ENCODE results near the gene IL17RC.
A peak's percentile ranks its signal among the peaks of the same experiment; 100 is the strongest.

Gene IL17RC

DNA sequence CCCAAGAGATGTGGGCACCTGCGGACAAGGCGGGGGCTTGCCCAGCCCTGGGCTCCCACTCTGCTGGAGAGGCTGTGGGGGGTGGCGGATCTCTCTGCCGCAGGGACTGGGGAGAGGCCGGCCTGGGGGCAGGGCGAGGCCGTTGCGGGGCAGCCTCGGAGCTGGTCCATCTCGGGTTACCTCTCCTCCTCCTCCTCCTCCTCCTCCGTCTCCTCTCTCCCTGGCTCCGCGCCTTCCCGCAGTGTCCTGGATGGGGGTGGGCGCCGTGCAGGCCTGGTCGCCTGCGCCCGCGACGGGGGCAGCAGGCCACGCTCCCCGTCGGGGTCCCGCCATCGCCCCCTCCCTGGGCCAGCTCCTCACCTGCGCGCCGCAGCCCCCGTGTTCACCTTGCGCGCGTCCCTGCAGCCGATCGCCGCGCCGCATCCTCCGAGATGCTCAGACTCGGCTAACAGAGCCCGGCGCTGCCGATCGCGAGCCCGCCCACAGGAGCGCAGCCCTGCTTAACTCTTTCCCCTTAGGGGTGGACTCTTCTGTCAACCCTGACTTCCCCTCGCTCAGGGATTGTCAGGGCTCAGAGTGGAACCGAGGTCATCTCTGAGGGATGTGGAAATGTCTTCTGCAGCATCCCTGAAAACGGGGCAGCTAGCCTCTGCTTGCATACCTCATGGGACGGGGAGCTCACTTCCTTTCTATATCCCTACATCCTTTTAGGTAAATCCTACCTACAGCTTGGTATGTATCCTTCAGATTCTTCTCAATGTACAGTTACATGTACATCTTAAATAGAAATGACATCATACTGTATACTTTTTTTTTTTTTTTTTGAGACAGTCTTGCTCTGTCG, 35.3 kb downstream of the IL17RC start, which contains the start of gene PRRT3:
Gene PRRT3 (minus strand): TSS at position 447 of the 844 bp plus-strand sequence. CDS start 2,293 bp downstream, outside the sequence.
- Histone ChIP-seq H3K4me1 (ENCODE audit: control insufficient read depth, insufficient read depth, low read length) (peaks cover 16% of the 10 kb centered on the region), H3K4me3 (ENCODE audit: low read length) (no peak within 1 kb of the TSS), H3K27me3 (ENCODE audit: control insufficient read depth, insufficient read depth, low read length) (peaks cover 7% of the 10 kb centered on the region), H3K9me3 (ENCODE audit: control insufficient read depth, low read length) (no peaks in the 10 kb centered on the region), H3K36me3 (ENCODE audit: control insufficient read depth, insufficient read depth, low read length) (no peaks in the 10 kb centered on the region), H3K9ac (ENCODE audit: low read length) (peak within 1 kb of the TSS; percentile 34)

DNA sequence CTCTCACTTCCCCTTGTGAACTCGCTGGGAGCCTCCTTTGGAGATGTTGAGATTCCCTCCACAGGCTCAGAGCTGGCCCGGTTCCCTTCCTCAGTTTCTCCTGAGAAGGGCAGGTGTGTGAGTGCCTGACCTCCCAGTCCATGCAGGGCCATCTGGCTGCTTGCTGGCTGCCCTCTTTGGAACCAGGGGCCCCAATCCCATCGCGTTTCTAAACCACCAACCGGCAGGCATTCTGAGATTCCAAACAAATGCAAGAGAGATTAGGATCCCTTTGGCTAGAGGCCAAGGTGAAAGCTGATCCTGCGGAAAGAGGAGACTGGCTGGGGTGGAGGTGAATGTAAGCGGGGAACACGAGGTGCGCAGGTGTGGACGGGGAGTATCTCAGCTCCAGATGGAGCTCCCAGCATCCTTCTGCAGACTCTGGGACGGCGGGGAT, 38.2 kb downstream of the IL17RC start:
- no peak overlapping the region for H3K4me3 ChIP-seq (ENCODE audit: low read length)
- no peak overlapping the region for H3K9ac ChIP-seq (ENCODE audit: low read length)
- H3K27me3 ChIP-seq (ENCODE audit: control insufficient read depth, insufficient read depth, low read length), result peaks cover 7% of the 10 kb centered on the region
- no peaks in the 10 kb centered on the region for H3K9me3 ChIP-seq (ENCODE audit: control insufficient read depth, low read length)
- H3K4me1 ChIP-seq (ENCODE audit: control insufficient read depth, insufficient read depth, low read length), result peaks cover 10% of the 10 kb centered on the region
- no peaks in the 10 kb centered on the region for H3K36me3 ChIP-seq (ENCODE audit: control insufficient read depth, insufficient read depth, low read length)

DNA sequence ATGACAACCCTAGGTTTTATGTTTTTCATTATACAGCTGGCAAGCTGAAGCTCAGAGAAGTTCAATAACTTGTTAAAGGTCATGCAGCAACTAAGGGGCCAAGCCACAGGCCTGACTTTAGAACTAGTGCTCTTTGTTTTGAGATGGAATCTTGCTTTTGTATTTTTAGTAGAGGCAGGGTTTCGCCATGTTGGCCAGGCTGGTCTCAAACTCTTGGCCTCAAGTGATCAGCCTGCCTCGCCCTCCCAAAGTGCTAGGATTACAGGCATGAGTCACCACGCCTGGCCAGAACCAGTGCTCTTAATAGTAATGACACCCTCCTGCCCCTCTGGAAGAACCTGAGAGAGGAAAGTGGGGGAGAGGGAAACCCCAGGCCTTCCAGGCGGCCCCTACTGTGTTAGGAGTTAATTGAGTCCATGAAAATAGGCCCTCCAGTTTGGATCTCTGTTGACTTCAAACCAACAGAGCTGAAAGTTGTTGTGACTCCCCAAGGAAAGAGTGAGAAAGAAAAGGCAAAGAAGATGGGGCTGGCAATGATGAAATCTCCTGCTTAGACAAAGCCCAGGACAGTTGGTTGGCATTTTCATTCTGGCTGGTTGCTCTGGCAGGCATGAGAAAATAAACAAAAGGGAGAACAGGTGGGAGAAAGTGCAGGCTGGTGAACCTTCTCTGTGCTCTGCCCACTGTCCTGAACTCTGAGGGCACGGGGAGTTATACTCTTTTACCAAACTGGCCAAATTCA, 38.9 kb downstream of the IL17RC start:
- Histone ChIP-seq H3K9me3 (ENCODE audit: control insufficient read depth, low read length) (no peaks in the 10 kb centered on the region), H3K36me3 (ENCODE audit: control insufficient read depth, insufficient read depth, low read length) (no peaks in the 10 kb centered on the region), H3K4me3 (ENCODE audit: low read length) (no peak overlapping the region), H3K27me3 (ENCODE audit: control insufficient read depth, insufficient read depth, low read length) (peaks cover 7% of the 10 kb centered on the region), H3K4me1 (ENCODE audit: control insufficient read depth, insufficient read depth, low read length) (peaks cover 10% of the 10 kb centered on the region), H3K9ac (ENCODE audit: low read length) (no peak overlapping the region)

DNA sequence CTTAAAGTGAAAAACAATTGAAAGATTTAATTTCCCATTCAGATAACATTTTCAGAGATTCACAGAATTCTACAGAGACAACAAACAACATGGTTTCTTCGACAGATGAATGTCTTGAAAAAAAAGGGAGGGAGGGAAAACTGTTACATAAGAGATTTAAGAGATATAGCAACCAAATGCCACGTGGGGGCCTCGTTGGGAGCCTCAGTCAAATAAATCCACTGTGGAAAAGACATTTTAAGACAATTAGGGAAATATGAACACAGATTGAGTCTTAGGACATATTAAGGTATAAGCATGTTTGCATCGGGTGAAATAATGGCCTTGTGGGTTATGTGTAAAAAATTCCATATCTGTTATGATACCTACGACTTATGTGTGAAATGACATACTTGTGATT, 40.3 kb downstream of the IL17RC start:
- Histone ChIP-seq H3K27me3 (ENCODE audit: control insufficient read depth, insufficient read depth, low read length) (no peaks in the 10 kb centered on the region), H3K36me3 (ENCODE audit: control insufficient read depth, insufficient read depth, low read length) (no peaks in the 10 kb centered on the region), H3K9ac (ENCODE audit: low read length) (no peak overlapping the region), H3K4me1 (ENCODE audit: control insufficient read depth, insufficient read depth, low read length) (peaks cover 4% of the 10 kb centered on the region), H3K4me3 (ENCODE audit: low read length) (no peak overlapping the region), H3K9me3 (ENCODE audit: control insufficient read depth, low read length) (no peaks in the 10 kb centered on the region)

DNA sequence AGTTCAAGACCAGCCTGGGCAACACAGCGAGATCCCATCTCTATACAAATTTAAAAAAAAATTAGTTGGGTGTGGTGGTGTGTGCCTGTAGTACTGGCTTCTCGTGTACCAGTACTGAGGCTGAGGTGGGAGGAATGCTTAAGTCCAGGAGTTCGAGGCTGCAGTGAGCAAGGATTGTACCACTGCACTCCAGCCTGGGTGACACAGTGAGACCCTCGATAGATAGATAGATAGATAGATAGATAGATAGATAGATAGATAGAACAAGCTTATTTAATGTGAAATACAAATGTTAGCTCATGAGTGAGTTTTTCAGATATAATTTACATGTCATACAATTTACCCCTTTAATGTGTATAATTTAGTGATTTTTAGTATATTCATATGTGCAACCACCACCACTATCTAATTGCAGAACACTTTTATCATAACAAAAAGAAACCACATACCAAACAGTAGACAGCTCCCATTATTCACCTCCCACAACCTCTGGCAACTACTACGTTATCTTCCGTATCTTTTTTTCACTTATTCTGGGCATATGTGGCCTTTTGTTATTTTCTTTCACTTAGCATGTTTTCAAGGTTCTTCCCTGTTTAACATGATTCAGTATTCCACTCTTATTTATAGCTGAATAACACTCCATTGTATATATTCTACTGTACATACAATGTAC, 48.4 kb downstream of the IL17RC start:
- Histone ChIP-seq H3K36me3 (ENCODE audit: control insufficient read depth, insufficient read depth, low read length) (peaks cover 7% of the 10 kb centered on the region), H3K4me1 (ENCODE audit: control insufficient read depth, insufficient read depth, low read length) (peaks cover under 1% of the 10 kb centered on the region), H3K4me3 (ENCODE audit: low read length) (no peak overlapping the region), H3K27me3 (ENCODE audit: control insufficient read depth, insufficient read depth, low read length) (no peaks in the 10 kb centered on the region), H3K9ac (ENCODE audit: low read length) (no peak overlapping the region), H3K9me3 (ENCODE audit: control insufficient read depth, low read length) (no peaks in the 10 kb centered on the region)

DNA sequence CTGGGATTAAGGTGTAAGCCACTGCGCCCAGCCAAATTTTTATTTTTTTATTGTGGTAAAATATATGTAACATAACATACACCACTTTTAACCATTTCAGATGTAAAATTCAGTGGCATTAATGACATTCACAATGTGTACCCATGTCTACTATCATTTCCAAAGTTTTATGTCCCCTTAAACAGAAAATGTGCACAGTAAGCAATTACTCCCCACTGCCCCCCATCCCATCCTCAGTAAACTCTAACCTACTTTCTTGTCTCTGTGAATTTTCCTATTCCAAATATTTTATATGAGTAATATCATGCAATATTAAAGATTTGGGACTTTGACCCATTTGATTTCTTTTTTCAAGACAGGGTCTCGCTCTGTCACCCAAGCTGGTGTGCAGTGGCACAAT, 49.9 kb downstream of the IL17RC start:
- Histone ChIP-seq H3K4me3 (ENCODE audit: low read length) (no peak overlapping the region), H3K9ac (ENCODE audit: low read length) (no peak overlapping the region), H3K9me3 (ENCODE audit: control insufficient read depth, low read length) (no peaks in the 10 kb centered on the region), H3K36me3 (ENCODE audit: control insufficient read depth, insufficient read depth, low read length) (peaks cover 7% of the 10 kb centered on the region), H3K27me3 (ENCODE audit: control insufficient read depth, insufficient read depth, low read length) (no peaks in the 10 kb centered on the region), H3K4me1 (ENCODE audit: control insufficient read depth, insufficient read depth, low read length) (peaks cover 5% of the 10 kb centered on the region)

DNA sequence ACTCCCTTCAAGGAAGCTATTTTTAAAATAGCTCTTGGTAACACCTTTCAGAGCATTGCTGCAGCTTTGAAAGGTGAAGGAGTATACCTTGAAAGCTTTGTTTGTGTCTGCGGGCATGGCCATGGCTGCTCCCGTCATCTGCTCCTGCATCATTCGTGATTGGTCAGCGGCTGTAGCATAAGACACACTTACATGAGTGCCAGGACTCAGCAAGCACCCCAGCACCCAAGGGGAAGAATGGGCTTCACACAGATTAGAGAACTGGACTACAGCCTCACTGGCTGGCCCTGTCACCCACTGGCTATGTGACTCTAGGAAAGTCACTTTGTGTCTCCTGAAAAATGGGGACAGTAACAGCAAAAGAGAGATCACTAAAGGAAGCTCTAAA, 52.7 kb downstream of the IL17RC start:
- Histone ChIP-seq H3K4me1 (ENCODE audit: control insufficient read depth, insufficient read depth, low read length) (peaks cover 5% of the 10 kb centered on the region), H3K9ac (ENCODE audit: low read length) (no peak overlapping the region), H3K4me3 (ENCODE audit: low read length) (no peak overlapping the region), H3K9me3 (ENCODE audit: control insufficient read depth, low read length) (no peaks in the 10 kb centered on the region), H3K36me3 (ENCODE audit: control insufficient read depth, insufficient read depth, low read length) (peaks cover 12% of the 10 kb centered on the region), H3K27me3 (ENCODE audit: control insufficient read depth, insufficient read depth, low read length) (no peaks in the 10 kb centered on the region)

DNA sequence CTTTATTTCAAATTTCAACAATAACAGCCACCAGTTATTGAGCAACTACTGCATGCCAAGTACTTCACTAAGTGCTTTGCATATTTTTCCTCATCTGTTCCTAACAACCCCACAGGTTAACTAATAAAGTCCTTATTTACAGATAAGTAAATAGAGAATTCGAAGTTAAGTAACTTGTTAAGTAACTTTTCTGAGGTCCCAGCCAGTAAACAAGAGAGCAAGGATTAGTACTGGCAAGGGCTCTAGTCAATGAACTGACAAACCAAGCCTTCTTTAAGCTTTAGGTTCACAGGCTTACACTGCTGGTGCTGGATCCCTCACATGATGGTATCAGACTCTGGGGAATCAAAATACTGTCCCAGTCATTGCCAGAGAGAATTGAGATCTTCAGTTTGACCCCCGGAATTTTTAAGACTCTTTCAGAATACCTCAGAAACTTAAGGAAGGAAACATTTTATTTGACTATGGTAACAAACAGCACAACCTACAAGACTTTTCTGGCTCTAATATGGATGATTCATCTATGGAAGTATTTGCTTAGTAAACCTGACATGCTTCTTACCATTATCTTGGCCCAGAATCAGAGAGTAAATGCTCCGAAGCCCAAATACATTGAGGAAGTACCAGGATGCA, 53.2 kb downstream of the IL17RC start:
- H3K4me1 ChIP-seq (ENCODE audit: control insufficient read depth, insufficient read depth, low read length), result peaks cover 5% of the 10 kb centered on the region
- H3K4me3 ChIP-seq (ENCODE audit: low read length), result no peak overlapping the region
- peaks cover 12% of the 10 kb centered on the region for H3K36me3 ChIP-seq (ENCODE audit: control insufficient read depth, insufficient read depth, low read length)
- no peaks in the 10 kb centered on the region for H3K27me3 ChIP-seq (ENCODE audit: control insufficient read depth, insufficient read depth, low read length)
- no peak overlapping the region for H3K9ac ChIP-seq (ENCODE audit: low read length)
- H3K9me3 ChIP-seq (ENCODE audit: control insufficient read depth, low read length), result no peaks in the 10 kb centered on the region

DNA sequence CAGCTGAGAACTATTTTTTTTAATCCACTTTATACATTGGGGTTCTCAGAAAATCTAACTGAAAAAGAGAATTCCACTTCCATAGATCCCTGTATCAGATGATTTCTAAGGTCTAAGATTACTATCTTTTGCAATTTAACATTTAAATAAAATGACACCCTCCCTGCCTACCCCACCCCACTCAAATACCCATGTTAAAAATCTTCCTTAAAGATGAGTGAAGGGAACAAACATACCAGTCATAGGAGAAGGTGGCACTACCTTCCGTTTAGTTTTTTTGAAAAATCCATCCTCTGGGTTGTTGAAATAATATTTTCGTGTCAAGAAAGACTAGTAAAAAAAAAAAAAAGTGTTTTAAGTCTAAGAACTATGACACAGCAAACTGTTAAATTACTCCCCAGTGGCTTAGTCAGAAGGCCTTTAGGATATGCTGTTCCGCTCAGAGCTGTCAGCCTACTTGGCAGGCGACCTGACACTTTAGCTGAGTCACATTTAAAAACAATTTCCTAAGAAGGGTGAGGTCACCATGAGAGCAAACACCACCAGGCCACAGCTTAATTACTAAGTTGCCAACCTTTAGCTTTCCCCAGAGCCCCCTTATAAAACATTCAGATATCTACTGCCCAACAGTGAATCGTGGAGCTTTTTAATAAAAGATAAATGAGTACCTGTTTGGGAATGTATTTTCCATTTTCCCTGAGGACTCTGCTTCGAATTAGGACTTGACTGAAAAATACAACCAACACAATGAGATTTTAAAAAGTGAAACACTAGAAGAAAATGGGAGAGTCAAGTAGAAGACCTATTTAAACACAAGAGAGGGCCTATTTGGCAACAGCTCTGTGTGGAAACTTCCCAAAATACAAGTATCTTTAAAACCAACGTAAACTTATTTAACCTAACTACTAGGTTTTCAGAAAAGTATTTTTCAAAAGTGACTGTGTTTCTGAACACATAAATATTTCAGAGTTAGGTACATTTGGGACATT, 60.1 kb downstream of the IL17RC start:
- H3K9ac ChIP-seq (ENCODE audit: low read length), result peak overlapping the region; percentile 16
- H3K9me3 ChIP-seq (ENCODE audit: control insufficient read depth, low read length), result no peaks in the 10 kb centered on the region
- H3K4me3 ChIP-seq (ENCODE audit: low read length), result no peak overlapping the region
- H3K36me3 ChIP-seq (ENCODE audit: control insufficient read depth, insufficient read depth, low read length), result peaks cover 5% of the 10 kb centered on the region
- H3K27me3 ChIP-seq (ENCODE audit: control insufficient read depth, insufficient read depth, low read length), result no peaks in the 10 kb centered on the region
- peaks cover 9% of the 10 kb centered on the region for H3K4me1 ChIP-seq (ENCODE audit: control insufficient read depth, insufficient read depth, low read length)

DNA sequence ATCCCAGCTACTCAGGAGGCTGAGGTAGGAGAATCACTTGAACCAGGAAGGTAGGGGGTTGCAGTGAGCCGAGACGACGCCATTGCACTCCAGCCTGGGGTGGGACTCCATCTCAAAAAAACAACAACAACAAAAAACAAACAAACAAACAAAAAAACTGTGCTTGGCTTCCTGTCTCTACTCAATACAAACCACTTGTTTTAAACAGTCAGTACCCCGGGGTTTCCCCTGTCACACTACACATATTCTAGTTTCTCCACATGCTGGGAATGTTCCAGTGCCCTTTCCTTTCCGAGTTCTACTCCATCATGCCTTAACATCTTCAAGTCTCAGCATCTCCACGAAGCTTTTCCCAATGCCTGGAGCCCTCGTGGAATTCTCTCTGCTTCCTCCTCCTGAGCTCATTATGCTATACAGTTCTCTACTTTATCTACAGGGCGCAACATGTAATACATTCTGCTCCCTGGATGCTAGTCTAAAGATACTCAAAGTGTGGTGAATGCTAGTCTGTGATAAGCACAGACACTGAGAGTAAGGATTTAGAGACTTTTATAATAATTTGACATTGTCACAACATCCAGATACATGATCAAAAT, 61.9 kb downstream of the IL17RC start:
- H3K9ac ChIP-seq (ENCODE audit: low read length), result no peak overlapping the region
- peaks cover 9% of the 10 kb centered on the region for H3K4me1 ChIP-seq (ENCODE audit: control insufficient read depth, insufficient read depth, low read length)
- no peaks in the 10 kb centered on the region for H3K27me3 ChIP-seq (ENCODE audit: control insufficient read depth, insufficient read depth, low read length)
- H3K4me3 ChIP-seq (ENCODE audit: low read length), result no peak overlapping the region
- no peaks in the 10 kb centered on the region for H3K9me3 ChIP-seq (ENCODE audit: control insufficient read depth, low read length)
- no peaks in the 10 kb centered on the region for H3K36me3 ChIP-seq (ENCODE audit: control insufficient read depth, insufficient read depth, low read length)
